HG02678 (cell line): ENCODE data around the gene RHBDL2.
"Not testable (repeated sequence)": the region's sequence is repeated elsewhere in the genome, so short reads cannot be mapped to it uniquely, and the experiment has no call there.

Source experiments
- ATAC-seq: cut with Tn5 transposase; IDR thresholded peaks from one replicate; pipeline ENCODE4 v1.9.1; 2021; ENCODE audit warnings: mild to moderate bottlenecking, moderate library complexity; ENCODE audit not compliant: unreplicated experiment

RHBDL2 gene

DNA sequence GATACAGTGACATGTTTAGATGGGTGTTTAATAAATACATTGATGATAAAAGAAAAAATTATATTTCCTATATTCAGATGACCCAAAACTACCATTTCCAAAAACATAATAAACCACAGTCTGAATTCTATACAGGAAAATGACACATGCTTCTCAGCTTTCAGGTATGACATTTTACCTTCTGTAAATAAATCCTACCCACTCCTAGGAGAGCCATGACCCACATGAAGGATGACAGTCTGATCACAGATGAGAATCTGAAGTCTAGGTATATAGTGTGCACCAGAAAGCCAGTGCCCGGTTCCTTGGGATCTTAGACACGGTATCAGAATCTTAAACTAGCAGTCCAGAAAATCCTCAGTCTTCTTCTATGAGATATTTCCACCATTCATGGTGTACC is 56.5 kb downstream of the RHBDL2 start:
- no peak for ATAC-seq

DNA sequence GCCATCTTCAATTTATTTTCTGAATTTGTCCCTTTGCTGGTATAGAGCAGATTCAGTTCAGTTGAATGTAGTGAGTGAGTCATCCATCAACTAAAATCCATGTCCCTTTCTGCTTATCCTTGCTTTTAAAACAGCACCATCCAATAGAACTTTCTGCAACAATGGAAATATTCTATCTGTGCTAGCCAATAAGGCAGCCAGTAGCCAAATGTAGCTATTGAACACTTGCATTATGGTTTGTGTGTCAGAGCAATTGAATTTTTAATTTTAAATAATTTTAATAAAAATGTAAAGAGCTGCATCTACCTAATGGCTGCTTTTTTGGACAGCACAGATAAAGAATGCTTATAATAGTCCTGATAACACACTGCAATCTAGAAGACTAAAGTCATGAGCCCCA is 60.1 kb downstream of the RHBDL2 start, which contains the start of gene GJA9:
Gene GJA9 (minus strand): TSS at position 101 of the 400 bp plus-strand sequence. CDS start 5,489 bp downstream, outside the sequence.
- ATAC-seq: no peak

DNA sequence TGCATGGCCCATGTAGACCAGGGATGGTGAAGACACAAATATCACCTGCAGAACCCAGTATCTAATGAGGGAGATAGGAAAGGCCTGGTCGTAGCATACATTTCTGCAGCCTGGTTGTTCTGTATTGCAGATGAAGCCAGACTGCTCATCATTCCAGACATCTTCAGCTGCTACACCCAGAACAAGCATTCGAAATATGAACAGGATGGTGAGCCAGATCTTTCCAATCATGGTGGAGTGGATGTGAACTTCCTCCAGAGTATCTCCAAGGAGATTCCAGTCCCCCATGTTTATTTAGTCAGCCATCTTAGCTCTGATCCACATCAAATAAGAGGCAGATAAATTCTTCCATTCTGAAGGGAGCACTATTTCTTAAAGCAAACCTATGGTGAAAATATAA is 65.8 kb downstream of the RHBDL2 start:
- no peak for ATAC-seq

DNA sequence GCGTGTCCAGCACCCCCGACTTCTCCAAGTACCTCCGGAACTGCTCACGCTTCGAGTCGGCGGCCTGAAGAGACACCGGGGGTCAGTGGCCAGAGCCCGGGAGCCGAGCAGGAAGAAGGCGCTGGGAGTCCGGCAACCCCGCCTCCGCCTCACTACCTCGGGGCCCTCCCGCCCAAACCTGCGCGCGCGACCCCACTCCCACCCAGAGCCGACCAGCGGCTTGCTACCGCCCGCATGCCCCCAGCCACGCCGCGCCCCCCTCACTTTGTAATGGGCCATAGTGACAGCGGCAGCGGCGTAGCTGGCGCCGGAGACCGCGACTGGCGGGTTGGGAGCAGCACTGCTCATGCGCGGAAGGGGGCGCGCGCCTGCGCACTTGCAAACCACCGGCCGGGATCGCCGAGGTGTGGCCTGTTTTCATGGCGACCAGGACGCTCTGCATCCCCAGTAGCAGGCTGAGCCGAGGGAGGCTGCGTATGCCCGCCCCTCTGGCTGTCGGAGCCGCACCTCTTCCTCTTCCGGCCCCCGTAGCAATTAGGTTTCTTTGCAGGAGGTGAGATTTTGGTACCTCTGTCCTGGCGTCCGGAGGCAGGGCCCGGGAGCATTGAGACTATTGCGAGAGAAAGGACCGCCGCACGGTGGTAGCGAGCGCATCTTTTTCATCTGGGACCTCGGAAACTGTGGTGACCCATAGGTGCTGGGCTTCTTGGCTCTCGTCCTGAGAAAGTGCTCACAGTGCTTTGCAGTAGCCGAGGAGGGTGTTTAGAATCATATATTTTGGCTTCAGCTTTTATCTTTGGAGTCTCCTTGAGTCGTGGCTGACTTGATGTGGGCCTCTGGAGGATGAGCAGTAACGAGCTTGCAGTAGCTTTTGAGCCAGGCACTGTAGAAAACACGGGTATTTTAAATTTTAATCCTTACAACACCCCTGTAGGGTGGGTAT is 68.3 kb downstream of the RHBDL2 start, which contains the start of gene MYCBP:
Gene MYCBP (minus strand): TSS at position 322 of the 943 bp plus-strand sequence. CDS start 43 bp downstream, at position 279.
- ATAC-seq: peak; percentile 98

DNA sequence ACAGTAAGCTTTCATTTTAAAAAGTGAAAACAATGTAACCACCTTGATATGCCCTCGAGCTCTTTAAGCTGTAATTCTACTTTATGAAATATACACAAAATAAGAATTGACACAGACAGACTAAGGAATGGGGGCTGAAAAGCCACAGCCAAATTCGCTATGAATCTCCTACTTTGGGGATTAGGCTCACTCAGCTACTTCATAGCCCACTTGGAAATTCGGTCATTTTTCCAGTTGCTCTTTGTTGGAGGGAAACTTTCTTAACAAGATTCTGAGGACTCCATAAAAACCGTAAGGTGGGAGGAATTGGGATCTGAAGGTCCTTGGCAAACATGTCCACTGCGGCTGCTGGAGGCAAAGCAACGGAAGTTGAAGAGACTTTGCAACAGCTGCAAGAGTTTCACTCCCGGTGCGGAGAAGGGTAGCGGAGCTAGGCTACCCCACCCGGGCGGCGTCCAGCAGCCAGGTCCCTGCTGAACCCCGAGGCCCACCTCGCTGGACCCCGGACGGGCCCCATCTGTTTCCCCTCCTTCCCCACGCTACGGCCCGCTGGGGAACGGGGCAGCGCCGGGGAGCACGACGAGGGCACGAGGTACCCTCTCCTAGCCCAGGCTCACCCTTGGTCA is 69.1 kb downstream of the RHBDL2 start:
- ATAC-seq: peak; percentile 20

DNA sequence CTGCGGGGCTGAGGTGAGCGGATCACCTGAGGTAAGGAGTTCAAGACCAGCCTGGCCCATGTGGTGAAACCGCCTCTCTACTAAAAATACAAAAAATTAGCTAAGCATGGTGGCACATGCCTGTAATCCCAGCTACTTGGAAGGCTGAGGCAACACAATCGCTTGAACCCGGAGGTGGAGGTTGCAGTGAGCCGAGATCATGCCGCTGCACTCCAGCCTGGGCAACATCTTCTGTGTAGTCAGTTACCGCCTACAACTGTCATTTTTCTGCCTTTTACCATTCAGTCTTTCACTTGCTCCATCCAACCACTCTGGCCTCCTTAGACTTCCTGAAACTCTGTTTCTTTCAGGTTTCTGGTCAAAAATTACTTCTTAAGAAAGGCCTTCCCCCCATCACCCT is 70.6 kb downstream of the RHBDL2 start:
- no peak for ATAC-seq

DNA sequence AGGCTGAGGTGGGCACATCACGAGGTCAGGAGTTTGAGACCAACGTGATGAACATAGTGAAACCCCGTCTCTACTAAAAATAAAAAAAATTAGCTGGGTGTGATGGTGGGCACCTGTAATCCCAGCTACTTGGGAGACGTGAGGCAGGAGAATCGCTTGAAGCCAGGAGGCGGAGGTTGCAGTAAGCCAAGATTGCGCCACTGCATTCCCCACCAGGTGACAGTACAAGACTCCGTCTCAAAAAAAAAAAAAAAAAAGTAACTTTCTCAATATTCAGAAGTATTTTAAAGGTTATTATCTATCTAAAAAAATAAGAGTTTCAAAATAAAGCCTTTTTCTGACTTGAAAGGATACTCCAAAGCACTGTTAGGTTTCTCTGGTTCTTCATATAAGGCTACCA is 74.4 kb downstream of the RHBDL2 start:
- no peak for ATAC-seq

DNA sequence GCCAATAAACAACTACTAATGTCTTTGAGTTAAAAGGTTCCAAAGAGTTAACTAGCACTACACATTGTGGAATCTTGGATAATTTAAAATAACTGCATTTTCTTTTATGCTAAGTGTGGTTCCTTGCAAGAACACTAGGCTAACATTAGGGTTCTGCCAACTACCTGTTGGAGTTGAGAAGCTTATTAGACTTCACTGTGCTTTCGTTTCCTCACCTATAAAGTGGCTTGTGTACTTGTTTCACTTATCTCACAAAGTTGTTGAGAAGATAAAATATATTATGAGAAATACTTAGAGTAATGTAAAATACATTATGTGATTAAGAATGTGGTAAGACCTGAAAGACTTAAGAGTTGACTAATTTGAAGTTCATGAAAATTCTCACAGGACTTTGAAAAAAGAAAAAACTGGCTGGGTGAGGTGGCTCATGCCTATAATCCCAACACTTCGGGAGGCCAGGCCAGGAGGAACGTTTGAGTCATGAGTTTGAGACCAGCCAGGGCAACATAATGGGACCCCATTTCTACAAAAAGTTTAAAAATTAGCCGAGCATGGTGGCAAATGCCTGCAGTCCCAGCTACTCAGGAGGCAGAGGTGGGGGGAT is 76.4 kb downstream of the RHBDL2 start:
- no peak for ATAC-seq

DNA sequence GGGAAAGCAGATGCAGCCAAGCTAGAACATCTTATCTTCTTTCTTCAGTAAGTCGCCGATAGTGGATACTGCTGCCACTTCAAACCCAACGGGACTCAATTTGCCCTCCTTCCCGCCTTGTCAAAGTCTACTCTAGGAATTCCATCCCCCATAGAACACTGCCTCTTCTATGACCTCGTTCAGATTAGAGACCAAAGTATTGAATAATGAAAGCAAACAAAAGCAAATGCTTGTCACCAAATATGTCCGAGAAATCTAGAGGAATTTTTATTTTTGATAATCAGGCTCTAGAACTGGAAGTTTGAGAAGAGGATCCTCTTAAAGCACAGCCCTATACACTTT is 81.2 kb downstream of the RHBDL2 start:
- ATAC-seq: no peak

DNA sequence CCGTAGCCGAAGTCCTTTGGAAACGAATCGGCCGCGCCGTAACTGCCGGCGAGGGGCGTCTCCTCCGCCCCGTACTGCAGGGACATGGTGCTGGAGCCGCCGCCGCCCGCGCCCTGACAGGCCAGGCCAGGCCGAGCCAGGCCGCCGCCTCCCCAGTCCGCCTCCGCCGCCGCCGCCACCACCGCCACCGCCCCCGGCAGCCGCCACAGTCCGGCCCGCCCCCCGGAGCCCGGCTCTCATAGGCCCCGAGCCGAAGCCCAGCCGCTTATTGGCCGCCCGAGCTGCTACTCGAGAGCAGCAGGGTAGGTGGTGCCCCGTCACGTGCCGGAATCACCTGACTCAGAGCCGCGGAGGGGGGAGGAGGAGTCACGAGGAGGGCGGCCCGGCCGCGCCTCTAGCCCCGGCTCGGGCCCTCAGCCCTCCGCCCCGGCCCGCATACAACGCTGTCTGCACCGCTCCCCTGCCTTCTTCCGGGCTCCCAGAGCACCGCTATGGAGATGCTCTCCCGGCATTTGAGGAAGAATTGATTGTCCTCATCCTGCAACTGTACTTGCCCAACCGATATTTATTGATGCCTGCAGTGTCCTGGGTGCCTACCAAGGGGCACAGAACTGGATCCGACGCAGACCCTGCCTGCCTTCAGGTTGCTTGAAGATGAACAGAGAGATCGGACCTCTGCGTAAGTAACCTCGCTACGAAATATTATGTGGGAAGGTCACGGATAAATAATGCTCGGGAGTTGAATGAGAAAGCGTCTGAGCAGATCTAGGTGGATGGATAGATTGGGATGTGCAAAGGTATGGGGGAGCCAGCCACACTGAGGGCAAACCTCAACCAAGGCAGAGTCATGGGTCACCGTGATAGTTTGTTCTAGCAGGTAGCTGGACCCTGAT is 81.8 kb downstream of the RHBDL2 start, which contains the start of gene RRAGC:
Gene RRAGC (minus strand): TSS at position 212 of the 893 bp plus-strand sequence. CDS start 126 bp downstream, at position 86.
- peak; percentile 95 for ATAC-seq

DNA sequence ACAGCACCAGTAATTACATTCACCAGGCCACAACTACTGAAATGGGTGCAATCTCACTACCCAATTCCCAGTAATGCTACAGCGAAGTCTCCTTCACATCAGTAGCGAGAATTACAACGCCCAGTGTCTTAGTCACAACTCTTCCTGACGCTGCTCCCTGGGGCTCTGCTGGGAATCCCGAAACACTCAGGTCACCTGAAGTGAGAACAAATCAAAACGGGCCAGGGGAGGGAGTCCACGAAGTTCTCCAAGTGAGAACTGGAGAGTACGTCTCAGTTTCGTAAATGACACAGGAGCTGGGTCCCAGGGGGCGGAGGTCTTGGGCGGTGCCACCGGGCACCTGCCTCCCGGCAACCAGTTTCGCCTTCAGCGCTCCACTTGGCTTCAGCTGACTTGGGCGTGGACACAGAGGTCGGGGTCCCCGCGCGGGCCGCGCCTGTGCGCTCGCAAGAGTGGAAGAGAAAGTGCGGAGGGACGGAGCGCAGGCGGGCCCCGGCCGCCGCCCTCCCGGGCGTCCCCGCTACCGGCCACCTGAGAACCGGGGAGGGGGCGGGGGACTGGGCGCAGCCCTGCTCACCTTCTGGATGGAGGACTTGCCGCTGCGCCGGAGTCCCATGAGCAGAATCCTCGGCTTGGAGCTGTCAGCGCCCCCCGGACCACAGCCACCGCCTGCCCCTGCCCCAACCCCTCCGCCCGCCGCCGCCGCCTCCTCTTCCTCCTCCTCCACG is 82.6 kb downstream of the RHBDL2 start:
- ATAC-seq: peak; percentile 32

DNA sequence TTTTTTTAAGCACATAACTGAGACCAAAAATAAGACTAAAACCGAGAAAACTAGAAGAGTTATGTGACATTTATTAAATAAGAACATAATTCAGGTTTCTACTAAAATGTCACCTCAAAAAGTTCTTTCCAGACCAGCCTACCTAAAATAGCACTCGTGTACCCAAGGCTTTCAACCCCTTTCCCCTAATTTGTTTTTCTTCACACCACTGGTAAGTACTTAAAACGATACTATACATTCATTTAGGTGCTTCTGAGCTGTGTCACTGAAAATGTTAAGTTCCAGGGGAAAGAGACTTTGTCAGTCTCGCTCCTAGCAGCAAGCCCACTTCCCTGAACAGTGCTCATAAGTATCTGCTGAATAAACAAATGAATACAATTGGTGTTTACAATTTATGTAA is 88.8 kb downstream of the RHBDL2 start:
- ATAC-seq: no peak

DNA sequence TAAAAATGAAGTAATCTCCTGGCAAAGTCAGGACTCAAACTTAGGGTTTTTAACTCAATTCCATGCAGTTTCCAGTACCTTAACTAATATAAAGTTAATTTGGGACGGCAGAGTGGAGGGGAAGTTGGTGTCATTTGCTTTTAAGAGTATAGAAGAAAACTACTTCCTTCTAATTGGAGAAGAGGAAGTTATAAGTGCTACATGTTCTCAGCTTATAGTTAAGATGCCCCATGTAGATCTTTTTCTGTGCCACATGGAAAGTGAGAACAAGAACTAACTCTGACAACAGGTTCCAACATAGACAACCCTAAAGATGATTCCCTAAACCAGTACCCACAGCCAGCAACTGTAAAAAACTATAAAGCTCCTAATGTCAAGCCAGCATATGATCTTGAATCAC is 93.6 kb downstream of the RHBDL2 start:
- no peak for ATAC-seq

DNA sequence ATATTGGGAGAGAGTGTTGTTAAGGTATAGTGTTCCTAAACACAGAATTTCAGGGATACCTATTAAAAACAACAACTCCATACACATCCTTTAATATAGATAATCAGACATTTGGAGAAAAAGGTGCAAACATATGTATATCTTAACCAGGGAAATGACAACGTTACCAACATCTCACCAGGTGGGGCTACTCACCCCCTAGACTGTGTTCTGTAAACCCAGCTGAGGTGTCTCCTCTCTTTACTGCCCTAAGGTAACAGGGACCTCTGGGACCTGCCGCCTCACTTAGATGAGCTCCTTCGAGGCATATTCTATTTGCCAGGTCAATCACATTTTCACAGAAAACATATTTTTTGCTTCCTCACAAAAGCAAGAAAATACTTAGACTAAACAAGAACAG is 95.4 kb downstream of the RHBDL2 start:
- no peak for ATAC-seq

DNA sequence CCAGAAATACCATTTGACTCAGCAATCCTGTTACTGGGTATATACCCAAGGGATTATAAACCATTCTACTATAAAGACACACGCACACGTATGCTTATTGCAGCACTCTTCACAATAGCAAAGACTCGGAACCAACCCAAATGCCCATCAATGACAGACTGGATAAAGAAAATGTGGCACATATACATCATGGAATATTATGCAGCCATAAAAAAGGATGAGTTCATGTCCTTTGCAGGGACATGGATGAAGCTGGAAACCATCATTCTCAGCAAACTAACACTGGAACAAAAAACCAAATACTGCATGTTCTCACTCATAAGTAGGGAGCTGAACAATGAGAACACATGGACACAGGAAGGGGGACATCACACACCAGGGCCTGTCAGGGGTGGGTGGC is 96.5 kb downstream of the RHBDL2 start:
- ATAC-seq: not testable (repeated sequence)

DNA sequence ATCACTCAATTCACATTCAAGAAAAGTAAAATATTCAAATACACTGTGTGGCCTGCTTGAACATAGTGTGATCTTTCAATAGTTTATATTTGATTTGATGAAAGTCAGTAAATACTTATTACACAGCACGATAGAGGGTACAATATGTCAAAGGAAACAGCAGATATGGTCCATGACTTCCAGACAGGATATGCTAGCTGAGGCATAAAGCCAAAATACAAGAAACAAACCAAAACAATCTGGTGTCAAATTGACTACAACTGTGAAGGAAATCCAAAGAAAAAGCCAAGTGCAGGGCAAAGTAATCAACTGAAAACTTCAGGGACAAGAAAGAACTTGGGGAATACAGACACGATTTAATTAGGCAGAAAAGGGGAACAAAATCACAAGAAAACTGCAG is 101.3 kb downstream of the RHBDL2 start:
- no peak for ATAC-seq

DNA sequence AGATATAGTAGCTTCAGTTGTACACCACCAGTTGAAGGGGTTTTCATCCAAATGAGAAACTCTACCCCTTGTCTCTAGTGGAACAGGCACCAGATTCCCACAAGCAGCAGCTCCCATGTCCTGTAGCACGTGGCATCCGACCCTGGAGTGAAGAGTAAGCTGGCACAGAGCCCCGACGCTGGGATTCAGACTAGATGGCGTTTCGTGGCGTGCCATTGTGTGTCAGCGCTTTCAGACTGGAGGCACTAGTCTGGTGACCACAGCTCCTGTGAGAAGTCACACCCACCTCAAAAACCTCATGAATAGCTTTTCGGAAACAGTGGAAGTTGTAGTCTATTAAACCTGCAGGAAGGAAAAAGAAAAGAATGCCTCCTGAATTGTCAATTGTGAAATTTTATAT is 102.3 kb downstream of the RHBDL2 start:
- ATAC-seq: no peak

DNA sequence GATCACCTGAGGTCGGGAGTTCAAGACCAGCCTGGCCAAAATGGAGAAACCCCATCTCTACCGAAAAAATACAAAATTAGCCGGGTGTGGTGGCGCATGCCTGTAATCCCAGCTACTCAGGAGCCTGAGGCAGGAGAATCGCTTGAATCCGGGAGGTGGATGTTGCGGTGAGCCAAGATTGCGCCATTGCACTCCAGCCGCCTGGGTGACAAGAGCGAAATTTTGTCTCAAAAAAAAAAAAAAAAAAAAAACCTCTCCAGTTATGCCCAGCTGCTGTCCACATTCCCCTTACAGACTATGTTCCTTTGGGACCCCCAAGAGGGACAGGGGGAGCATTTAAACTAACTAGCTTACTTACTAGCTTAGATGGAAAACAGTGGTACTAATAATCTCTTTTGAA is 105.3 kb downstream of the RHBDL2 start:
- ATAC-seq: not testable (repeated sequence)
